Urinary bladder (tissue), 4 donors: ENCODE results near the gene PARP16. TPM values are rescaled to one million over a fixed set of nuclear protein-coding genes. Genes with fewer than 3 reads are reported as not detected.

Source experiments
- DNase-seq: peaks from one replicate; pipeline ENCODE4 v3.0.0-alpha.2; 2015; ENCODE audit errors: extremely low spot score
- H3K27ac ChIP-seq: one replicate; pipeline ENCODE4 v1.5.1; 2013; ENCODE audit warnings: low read depth, mild to moderate bottlenecking, moderate library complexity
- H3K36me3 ChIP-seq: one replicate; pipeline ENCODE4 v1.6.1; 2013; ENCODE audit warnings: mild to moderate bottlenecking, moderate library complexity; ENCODE audit not compliant: insufficient read depth
- H3K4me1 ChIP-seq: one replicate; pipeline ENCODE4 v1.6.1; 2013; ENCODE audit warnings: mild to moderate bottlenecking, moderate library complexity; ENCODE audit not compliant: insufficient read depth
- H3K4me3 ChIP-seq: one replicate; pipeline ENCODE4 v1.5.1; 2013; ENCODE audit warnings: low read depth, low read length
- whole genome bisulfite sequencing: extraction: QIAGEN DNeasy Blood & Tissue Kit; methylation state at CpG from one replicate; pipeline ENCODE4 v1.1.7; 2013; 5-methylcytosine and 5-hydroxymethylcytosine counted together
- polyA plus RNA-seq: library from polyadenylated mRNA; stranded (reverse); fragments of 200-250 nt; gene quantifications from one replicate; pipeline ENCODE4 v1.2.3, GENCODE V29; 2013
- total RNA-seq: library from RNA; depleted of rRNA; stranded (reverse); fragments of >200 nt; gene quantifications from one replicate; pipeline ENCODE4 v1.2.3, GENCODE V29; 2014
- donor health status: healthy with polysubstance abuse.
- donor health status: healthy.

The PARP16 gene
- total and polyA plus RNA-seq, 2 donors = 8.2 to 13.4 TPM

DNA sequence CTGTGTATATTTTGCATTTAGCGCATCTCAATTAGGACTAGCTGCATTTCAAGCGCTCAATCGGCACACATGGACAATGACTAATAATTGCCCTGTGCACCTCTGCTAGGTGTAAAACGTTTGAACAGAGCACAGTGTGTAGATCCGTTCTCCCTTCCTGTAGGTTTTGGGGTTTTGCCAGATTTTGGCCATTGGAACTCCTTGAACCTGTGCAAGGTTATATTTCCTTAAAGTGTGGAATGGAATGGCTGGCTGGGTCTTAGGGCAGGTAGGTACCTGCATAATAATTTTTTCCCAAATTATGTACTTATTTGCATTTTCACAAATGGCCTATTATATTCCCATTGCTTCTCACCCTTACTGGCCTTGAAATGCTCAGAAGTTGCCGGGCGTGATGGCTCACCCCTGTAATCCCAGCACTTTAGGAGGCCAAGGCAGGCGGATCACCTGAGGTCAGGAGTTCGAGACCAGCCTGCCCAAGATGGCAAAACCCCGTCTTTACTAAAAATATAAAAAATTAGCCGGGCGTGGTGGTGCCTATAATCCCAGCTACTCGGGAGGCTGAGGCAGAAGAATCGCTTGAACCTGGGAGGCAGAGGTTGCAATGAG, 18.6 kb upstream of the PARP16 start:
- Histone ChIP-seq H3K4me3 (no peak overlapping the region), H3K27ac (peak overlapping the region; percentile 71), H3K4me1 (no peaks in the 10 kb centered on the region), H3K36me3 (no peaks in the 10 kb centered on the region)
- no peak for DNase-seq
- WGBS = 54% methylated on average over 14 of the region's 14 CpGs

DNA sequence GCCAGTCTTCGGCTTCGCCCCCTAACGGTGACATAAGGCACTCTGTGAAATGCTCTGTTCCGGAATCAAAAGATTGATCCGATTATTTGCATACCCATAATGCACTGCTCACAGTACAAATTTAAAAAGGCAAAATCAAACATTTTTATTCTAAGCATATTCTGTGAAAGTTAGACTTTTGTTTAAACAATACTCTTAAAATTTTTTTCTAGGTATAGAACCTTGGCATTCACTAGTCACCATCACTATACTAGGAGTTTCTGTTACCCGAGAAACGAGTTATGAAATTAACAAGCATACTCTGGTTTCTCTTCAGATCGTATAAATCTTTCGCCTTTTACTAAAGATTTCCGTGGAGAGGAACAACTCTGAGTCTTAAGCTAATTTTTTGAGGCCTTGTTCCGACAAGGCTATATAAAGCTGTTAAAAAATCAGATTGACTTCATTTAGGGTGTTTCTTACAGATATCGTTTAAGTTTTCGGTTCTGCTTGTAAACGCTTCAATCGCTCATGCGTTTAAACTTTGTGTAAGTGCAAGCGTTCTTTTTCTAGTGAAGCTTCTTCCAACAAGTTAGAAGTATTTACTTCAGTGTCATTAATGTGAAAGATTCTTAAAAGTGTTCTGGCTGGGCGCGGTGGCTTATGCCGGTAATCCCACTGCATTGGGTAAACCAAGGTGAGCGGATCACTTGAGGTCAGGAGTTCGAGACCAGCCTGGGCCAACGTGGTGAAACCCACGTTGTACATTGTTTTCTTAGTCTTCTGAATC, 17.9 kb upstream of the PARP16 start, which contains the start of gene RNU5B-1:
Gene RNU5B-1, plus strand, starts transcription at position 297 of the 769 bp plus-strand sequence.
- Histone ChIP-seq H3K27ac (peak within 1 kb of the TSS; percentile 71), H3K4me1 (no peaks in the 10 kb centered on the region), H3K36me3 (no peaks in the 10 kb centered on the region), H3K4me3 (peak within 1 kb of the TSS; percentile 45)
- whole genome bisulfite sequencing = under 1% methylated on average over 24 of the region's 24 CpGs
- peak; percentile 92 for DNase-seq

DNA sequence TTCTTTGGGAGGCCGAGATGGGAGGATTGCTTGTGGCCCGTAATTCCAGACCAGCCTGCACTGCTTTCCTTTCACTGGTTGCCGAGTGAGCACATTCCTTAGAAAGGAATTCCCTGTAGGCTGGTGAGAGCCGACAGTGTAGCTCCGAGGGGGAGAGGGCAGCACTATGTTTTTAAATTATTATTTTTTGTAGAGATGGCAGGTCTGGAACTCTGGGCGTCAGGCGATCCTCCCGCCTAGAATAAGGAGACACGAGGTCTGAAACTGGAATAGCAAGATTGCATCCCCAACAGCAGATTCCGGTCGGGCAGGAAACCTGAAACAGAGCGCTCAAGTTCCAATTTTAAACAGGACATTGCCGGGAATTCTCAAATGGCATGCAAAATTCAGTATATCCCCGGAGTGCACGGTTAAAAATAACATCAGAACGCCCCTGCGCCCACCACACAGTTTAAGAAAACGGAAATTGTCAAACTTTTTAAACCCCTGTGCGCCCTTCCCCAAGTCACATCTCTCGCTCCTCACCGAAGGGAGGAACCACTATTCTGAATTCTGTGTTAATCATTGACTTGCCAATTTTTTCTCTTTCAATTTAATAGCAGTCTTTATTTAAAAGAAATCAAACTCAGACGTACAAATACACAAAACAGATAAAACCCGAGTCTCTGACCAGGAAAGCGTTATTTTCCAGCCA, 17.2 kb upstream of the PARP16 start:
- 1% methylated on average over 24 of the region's 24 CpGs for WGBS
- peak; percentile 60 for DNase-seq

DNA sequence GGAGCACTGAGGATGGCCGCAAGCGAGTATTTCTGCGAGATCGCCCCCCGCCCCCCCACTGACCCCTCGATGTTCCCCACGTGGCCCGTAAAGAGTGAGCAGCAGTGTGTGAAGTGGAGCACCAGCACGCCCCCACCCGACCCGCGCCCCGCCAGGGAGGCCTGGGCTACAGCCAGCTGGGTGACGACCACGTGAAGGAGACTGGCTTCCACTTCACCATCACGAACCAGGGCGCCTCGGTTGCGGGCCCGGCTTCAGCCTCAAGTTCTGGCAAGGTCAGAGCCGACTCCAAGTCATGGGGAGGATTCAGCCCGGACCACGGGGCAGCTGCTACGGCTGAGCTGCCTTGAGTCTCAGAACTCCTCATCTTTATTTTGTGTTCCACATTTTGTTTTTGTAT, 15.4 kb upstream of the PARP16 start:
- no peaks in the 10 kb centered on the region for H3K4me1 ChIP-seq
- H3K4me3 ChIP-seq = no peak overlapping the region
- no peaks in the 10 kb centered on the region for H3K36me3 ChIP-seq
- 76% methylated on average over 24 of the region's 24 CpGs for WGBS
- H3K27ac ChIP-seq = no peak overlapping the region
- no peak for DNase-seq

More for the DNA sequence above, 17.2 kb upstream of the PARP16 start:
- Histone ChIP-seq H3K4me3 (peak overlapping the region; percentile 45), H3K4me1 (no peaks in the 10 kb centered on the region), H3K27ac (peak overlapping the region; percentile 42), H3K36me3 (no peaks in the 10 kb centered on the region)

DNA sequence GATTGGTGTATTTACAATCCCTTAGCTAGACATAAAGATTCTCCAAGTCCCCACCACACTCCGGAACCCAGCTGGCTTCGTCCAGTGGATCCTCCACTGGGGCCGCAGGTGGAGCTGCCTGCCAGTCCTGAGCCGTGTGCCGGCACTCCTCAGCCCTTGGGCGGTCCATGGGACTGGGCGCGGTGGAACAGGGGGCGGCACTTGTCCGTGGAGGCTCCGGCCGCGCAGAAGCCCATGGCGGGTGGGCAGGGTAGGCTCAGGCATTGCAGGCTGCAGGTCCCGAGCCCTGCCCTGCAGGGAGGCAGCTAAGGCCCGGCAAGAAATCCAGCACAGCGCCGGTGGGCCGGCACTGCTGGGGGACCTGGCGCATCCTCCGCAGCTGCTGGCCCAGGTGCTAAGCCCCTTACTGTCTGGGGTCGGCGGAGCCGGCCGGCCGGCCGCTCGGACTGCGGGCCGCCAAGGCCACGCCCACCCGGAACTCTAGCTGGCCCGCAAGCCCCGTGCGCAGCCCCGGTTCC, 14.3 kb upstream of the PARP16 start:
- H3K27ac ChIP-seq = no peak overlapping the region
- no peaks in the 10 kb centered on the region for H3K4me1 ChIP-seq
- WGBS = 93% methylated on average over 36 of the region's 36 CpGs
- DNase-seq = no peak
- H3K4me3 ChIP-seq = no peak overlapping the region
- no peaks in the 10 kb centered on the region for H3K36me3 ChIP-seq

- Histone ChIP-seq H3K27ac (no peak overlapping the region), H3K4me3 (no peak overlapping the region), H3K36me3 (no peaks in the 10 kb centered on the region), H3K4me1 (no peaks in the 10 kb centered on the region)
- 85% methylated on average over 11 of the region's 11 CpGs for WGBS
- no peak for DNase-seq
Observed at GRCh38 chr15:65298731-65299130, 12.0 kb upstream of the PARP16 start.

- Histone ChIP-seq H3K4me3 (no peak overlapping the region), H3K36me3 (no peaks in the 10 kb centered on the region), H3K27ac (no peak overlapping the region), H3K4me1 (no peaks in the 10 kb centered on the region)
- no peak for DNase-seq
- 77% methylated on average over 1 of the region's 1 CpG for WGBS
Observed at GRCh38 chr15:65292938-65293518, 6.3 kb upstream of the PARP16 start.

DNA sequence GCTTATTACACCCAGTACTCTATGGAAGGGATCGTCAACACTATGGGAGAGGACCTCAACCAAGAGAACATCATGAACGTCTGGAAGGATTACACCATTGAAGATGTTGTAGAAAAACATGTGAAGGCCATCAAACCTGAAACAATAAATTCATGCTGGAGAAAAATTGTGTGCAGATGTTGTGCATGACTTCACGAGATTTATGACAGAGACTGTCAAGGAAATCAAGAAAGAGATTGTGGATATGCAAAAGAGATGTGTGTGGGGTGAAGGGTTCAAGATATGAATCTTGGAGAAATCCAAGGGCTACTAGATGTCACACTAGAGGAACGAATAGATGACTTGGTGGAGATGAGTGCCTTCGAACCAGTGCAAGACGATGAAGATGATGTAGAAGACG, 3.5 kb upstream of the PARP16 start:
- Histone ChIP-seq H3K4me1 (no peaks in the 10 kb centered on the region), H3K27ac (no peak overlapping the region), H3K36me3 (no peaks in the 10 kb centered on the region), H3K4me3 (no peak overlapping the region)
- DNase-seq = no peak
- 85% methylated on average over 7 of the region's 7 CpGs for WGBS

GRCh38 chr15:65289261-65289854, 2.7 kb upstream of the PARP16 start:
- 78% methylated on average over 7 of the region's 7 CpGs for WGBS
- DNase-seq = no peak
- H3K36me3 ChIP-seq = no peaks in the 10 kb centered on the region

GRCh38 chr15:65287520-65287855, 805 bp upstream of the PARP16 start:
- Histone ChIP-seq H3K36me3 (no peaks in the 10 kb centered on the region), H3K4me3 (no peak overlapping the region), H3K4me1 (no peaks in the 10 kb centered on the region), H3K27ac (no peak overlapping the region)
- no peak for DNase-seq
- 93% methylated on average over 3 of the region's 3 CpGs for WGBS

More at GRCh38 chr15:65289261-65289854, 2.7 kb upstream of the PARP16 start:
- no peak overlapping the region for H3K27ac ChIP-seq
- no peaks in the 10 kb centered on the region for H3K4me1 ChIP-seq
- no peak overlapping the region for H3K4me3 ChIP-seq

DNA sequence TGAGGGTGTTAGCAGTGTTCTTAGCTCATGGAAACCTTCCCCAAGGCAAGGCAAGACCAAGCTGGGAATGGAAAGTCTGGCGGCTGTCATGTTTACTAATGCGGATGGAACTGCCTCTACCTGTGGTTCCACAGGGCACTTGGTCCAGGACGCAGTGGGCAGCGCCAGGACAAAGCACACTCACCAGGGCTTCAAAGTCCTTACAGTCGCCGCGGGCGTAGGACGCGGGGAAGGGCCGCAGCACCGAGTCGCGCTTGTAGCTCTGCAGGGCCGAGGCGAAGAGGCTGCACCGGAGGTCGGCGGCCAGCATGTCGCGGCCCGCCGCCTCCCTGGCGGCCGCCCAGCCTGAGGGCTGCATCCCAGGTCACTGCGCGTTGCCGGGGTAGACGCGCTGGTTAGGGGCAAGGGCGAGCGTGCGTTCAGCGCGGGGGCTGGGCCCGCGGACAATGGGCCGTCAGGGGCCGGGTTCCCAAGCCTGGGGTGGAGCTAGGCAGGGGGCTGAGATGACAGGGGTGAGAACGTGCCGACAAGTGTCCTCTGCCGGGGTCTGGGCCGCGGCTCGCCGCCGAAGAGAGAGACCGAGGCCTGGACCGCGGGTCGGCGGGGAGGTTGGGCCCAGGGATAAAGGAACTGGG, 497 bp downstream of the PARP16 start:
- DNase-seq = no peak
- peak overlapping the region; percentile 58 for H3K4me3 ChIP-seq
- WGBS = under 1% methylated on average over 52 of the region's 52 CpGs
- H3K36me3 ChIP-seq = no peaks in the 10 kb centered on the region
- H3K27ac ChIP-seq = peak overlapping the region; percentile 23
- H3K4me1 ChIP-seq = no peaks in the 10 kb centered on the region

GRCh38 chr15:65285291-65286068, 1.2 kb downstream of the PARP16 start:
- DNase-seq = no peak
- Histone ChIP-seq H3K27ac (no peak overlapping the region), H3K4me3 (peak overlapping the region; percentile 58), H3K4me1 (no peaks in the 10 kb centered on the region), H3K36me3 (no peaks in the 10 kb centered on the region)
- WGBS = 59% methylated on average over 10 of the region's 10 CpGs
